HUDEP-2 (cell line): ENCODE data around the gene LSM3.

Experiments used
- DNase-seq, 76 experiments: peaks; one replicate each; lab custom pipeline; 2025; ENCODE audit not compliant: unreplicated experiment in 76 of 76; lab: John Stamatoyannopoulos, UW

Gene LSM3

GRCh38 chr3:14188041-14188754, 9.6 kb downstream of the LSM3 start:
- DNase-seq: no peak

- DNase-seq: no peak
These were observed 16.2 kb downstream of the LSM3 start for GRCh38 chr3:14194865-14195264.

GRCh38 chr3:14199641-14200040, 21.0 kb downstream of the LSM3 start:
- no peak for DNase-seq

DNA sequence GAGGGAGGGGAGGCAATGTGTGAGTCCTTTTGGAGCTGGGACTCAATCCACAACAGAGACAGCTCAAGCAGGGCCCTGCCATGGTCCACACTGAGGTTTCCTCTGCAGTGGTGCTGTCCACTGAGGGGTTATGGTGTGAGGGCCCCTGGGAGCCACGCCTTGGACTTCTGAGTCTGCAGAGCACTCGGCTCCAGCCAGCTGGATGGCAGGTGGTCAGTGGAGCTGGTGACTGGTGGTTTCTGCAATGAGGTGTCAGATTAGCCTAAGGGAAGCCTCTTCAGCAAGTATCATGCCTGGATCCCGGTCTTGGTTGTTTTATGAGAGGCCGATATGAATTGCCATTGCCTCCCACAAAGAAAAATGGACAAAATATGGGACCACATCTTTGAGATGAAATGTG, 21.7 kb downstream of the LSM3 start:
- DNase-seq: no peak

DNA sequence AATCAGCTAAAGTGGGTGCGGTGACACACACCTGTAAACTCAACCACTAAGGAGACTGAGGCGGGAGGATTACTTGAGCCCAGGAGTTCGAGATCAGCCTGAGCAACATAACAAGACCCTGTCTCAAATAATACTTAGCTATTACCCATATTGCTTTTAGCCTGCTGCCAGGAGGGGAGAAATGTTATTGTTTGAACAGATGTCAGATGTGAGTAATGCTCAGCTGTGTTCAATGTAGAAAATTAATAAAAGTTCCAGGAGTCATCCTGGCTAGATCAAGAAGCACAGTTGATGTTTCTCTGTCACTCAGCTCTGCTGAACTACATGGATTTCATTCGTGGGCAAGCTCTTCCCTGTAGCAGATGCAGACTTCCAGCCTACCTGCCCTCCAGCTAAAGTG, 22.2 kb downstream of the LSM3 start:
- DNase-seq: no peak

DNA sequence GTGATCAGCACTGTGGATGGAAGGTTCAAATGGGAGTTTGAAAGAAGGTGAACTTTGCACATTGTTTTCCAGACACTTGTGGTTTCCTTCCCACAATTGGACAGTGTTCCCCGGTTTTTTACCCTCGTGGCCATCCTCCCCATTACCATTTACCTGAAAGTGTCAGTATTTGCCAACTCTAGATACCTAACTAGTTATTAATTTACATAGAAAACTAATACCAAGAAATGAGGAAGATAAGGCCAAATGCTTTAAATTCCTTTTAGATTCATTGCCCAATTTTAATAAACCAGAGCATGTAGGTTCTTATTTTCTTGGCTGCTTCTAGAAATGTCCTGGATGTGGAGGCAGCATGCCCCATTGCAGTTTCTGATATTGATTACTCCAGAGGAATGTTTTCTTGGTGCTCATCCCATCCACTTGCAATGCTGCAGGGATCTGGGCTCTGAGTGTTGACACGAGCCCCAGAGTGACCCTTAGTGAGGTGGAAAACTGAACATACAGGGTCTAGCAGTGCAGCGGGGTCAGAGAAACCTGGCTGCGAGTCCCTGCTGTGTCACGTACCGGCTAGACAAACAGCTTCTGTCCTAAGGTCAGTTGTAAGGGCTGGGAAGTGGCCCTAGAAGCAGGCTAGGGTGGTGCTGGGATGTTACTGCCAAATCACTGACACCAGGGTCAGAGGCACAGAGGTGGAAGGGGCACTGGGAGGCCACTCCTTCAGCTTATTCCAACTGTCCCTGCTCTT, 23.5 kb downstream of the LSM3 start:
- DNase-seq: no peak

- no peak for DNase-seq
These were observed 24.4 kb downstream of the LSM3 start for GRCh38 chr3:14202874-14203520.

GRCh38 chr3:14203521-14204079, 25.0 kb downstream of the LSM3 start:
- DNase-seq: peak in 63 of 76 experiments; percentile 4 to 73 (median 42)

DNA sequence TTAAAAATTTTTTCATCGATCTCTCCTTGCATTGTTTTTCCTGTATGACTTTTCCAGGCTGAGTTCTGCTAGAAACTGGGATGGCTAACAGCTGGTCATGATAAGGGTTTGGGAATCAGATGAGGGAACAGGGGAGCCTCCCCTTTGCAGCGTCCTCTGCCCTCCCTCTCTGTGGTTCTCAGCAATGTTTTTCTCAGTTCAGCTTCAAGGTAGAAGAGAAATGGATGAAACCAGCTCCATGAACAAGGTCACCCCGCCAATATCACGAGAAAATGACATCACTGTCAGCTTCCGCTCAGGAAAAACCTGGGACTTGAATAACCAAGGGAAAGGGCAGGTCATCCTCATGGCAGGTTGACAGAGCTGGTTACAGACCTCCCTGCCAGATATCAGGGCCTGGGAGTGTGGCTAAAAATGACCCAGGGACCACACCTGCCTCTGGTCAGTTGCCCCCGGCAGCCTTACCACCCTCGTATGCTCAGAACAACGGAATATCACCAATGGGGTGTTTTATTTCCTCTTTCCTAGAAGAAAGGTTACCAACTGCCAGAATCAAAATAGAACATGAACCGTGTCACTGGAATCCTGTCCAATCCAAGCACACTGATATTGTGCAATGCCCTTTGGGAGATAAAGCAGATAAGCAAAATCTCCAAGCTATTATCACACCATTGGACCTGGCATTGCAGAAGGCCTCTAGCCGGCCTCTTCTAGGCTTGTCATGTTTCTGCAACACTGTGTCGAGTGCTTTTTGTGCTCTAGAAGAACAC, 26.1 kb downstream of the LSM3 start:
- DNase-seq: peak in 33 of 76 experiments; percentile 5 to 75 (median 31)

DNA sequence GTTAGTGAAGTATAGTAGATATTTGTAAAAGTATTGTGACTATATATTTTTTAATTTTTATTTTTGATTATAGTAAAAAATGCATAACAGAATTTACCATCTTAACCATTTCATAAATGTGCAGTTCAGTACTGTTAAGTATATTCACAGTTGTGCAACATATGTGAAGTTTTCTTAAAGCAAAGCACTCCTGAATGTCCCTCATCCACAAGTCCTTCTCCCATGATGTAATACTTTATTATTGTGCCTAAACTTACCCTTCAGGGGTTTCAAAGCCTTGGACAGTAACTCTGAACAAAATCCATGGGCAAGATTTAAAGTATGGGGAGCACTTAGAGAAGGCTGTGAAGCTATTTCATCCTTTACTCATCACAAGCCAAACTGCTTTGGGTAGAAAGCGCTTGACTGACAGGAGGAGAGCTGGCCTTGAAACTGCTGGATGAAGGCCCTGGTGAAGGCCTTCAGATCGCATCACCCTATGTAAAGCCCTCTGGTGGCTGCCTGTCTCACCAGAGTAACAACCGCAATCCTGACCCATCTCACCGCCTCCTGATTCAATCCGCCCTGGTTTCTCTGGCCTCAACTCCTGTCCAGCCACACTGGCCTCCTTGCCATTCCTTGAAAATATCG, 28.0 kb downstream of the LSM3 start:
- DNase-seq: peak in 6 of 76 experiments; percentile 2 to 11 (median 6)

GRCh38 chr3:14208168-14208567, 29.6 kb downstream of the LSM3 start:
- no peak for DNase-seq

DNA sequence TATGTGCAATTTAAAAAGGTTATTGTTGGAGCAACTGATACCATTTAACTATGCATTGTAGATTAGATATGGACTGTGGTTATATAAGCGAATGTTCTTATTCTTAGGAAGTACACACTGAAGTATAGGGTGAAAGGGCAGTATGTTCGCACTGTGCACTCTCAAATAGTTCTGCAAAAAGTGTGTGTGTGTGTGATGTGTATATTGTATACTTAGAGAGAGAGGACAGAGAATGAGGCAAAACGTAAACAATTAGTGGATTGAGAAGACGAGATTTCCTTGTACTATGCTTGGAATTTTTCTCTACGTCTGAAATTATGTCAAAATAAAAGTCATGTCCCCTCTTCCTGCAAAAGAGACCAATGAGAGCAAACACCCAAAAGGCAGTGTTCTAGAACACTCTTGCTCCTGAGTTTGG, 30.4 kb downstream of the LSM3 start:
- DNase-seq: no peak

GRCh38 chr3:14209581-14210289, 31.1 kb downstream of the LSM3 start:
- no peak for DNase-seq

DNA sequence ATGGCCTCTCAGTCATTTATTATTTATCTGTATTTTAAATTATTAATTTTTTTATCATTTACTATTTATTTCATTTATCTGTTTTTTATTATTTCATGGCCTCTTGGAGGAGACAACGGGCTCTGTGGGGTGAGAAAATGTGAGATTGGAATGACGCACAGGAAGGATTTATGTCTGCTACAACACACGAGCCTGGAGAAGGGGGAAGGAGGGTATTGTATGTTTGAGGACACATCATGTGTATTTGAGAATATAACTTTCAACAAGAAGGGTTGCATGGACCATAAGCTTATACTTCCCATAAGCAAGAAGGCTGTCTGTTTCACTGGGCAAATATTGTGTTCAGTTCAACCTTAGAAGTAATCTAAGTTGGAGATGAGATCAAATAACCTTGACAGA, 31.7 kb downstream of the LSM3 start:
- no peak for DNase-seq

DNA sequence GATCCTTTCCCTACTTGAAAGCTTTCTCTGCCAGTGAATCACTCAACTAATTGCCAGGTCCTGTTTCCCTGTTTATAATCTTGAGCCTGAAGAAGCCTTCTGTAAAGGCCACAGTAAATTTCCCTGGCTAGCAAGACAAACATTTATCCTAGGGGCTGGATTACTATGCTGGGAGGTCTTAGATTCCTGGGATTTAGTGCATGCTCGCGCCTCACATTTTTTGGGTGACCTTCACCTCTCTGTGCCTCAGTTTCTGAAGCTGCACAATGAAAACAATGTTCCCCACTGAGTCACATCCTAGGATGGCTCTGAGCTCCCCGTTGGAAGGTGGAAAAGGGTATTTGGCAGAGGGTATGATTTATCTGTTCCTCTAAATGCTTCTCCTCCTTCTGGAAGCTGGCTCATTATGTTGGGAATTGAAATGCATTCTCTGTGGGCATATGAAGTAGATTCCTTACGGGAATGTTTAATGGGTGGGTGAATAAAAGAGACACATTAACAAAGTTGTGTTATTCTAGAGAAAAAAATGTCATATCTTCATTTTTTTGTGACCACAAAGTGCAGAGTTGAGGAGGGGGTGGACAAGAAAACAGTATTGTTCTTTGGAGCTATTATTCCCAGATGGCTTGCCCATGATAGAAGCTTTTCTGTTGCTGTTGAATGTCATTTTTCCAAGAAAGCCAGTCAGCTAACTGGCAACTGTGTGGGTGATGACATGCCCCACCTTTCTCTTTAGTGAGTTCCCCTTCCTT, 32.4 kb downstream of the LSM3 start:
- DNase-seq: no peak

DNA sequence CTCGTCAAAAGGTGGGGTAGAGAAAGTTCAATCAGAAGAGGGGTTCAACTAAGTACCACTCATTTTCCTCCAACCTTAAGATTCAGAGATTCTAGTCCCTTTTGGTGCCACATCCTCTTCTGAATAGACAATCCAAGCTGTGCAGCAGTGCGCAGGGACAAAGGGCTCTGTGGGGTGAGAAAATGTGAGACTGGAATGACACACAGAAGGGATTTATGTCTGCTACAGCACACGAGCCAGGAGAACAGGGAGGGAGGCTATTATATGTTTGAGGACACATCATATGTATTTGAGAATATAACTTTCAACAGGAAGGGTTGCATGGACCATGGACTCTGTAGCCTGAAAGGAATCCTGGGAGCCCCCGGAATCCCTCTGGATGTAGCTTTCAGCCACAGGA, 33.0 kb downstream of the LSM3 start:
- no peak for DNase-seq

- no peak for DNase-seq
These were observed 33.4 kb downstream of the LSM3 start for GRCh38 chr3:14212032-14212431.

- no peak for DNase-seq
These were observed 34.6 kb downstream of the LSM3 start for GRCh38 chr3:14213066-14213774.
